ENCODE measurements around the gene PRR20D.
"Not testable (repeated sequence)": the region's sequence is repeated elsewhere in the genome, so short reads cannot be mapped to it uniquely, and the experiment has no call there.

PRR20D gene

DNA sequence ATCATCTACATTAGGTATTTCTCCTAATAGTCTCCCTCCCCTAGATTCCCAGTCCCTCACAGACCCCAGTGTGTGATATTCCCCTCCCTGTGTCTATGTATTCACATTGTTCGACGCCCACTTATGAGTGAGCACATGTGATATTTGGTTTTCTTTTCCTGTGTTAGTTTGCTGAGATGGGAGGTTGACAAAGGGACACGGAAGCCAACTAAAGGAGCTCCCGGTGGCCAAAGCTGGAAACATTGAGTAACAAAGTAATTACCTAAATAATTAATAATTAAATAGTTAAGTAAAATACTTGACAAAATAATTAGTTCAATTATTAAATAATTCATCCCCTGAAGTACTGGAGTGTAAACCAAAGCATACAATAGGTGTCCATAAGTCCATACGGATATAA is 21.4 kb upstream of the PRR20D start:
- Histone ChIP-seq H3K27me3 (ENCODE audit: insufficient read depth, low read depth, severe bottlenecking) (no peaks in the 10 kb centered on the region), H3K27ac (no peak overlapping the region), H3K36me3 (no peaks in the 10 kb centered on the region), H3K4me3 (ENCODE audit: low read depth, low read length) (no peak overlapping the region), H3K9me3 (ENCODE audit: severe bottlenecking) (no peaks in the 10 kb centered on the region)
- DNase-seq: no peak
- TF ChIP-seq, protein P1, sequence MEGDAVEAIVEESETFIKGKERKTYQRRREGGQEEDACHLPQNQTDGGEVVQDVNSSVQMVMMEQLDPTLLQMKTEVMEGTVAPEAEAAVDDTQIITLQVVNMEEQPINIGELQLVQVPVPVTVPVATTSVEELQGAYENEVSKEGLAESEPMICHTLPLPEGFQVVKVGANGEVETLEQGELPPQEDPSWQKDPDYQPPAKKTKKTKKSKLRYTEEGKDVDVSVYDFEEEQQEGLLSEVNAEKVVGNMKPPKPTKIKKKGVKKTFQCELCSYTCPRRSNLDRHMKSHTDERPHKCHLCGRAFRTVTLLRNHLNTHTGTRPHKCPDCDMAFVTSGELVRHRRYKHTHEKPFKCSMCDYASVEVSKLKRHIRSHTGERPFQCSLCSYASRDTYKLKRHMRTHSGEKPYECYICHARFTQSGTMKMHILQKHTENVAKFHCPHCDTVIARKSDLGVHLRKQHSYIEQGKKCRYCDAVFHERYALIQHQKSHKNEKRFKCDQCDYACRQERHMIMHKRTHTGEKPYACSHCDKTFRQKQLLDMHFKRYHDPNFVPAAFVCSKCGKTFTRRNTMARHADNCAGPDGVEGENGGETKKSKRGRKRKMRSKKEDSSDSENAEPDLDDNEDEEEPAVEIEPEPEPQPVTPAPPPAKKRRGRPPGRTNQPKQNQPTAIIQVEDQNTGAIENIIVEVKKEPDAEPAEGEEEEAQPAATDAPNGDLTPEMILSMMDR (IDR thresholded peaks at IDR 0.05; ENCODE audit: low read depth, low read length): no peak

DNA sequence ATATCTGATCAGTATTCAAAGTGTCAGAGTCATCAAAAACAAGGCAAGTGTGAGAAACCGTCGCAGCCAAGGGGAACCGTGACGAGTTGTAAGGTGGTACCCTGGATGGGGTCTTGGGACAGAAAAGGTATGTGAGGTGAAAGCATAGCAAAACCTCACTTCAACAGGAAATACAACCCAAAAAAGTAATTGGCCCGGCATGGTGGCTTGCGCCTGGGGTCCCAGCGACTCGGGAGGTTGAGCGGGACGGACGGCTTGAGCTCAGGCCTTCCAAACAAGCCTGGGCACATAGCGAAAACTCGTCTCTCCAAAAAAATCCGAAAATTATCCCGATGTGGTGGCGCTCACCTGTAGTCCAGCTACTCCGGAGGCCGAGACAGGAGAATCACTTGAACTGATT is 20.7 kb upstream of the PRR20D start:
- H3K27me3 ChIP-seq (ENCODE audit: insufficient read depth, low read depth, severe bottlenecking); H3K27ac ChIP-seq; H3K4me3 ChIP-seq (ENCODE audit: low read depth, low read length); DNase-seq; H3K9me3 ChIP-seq (ENCODE audit: severe bottlenecking); H3K36me3 ChIP-seq: not testable (repeated sequence)

DNA sequence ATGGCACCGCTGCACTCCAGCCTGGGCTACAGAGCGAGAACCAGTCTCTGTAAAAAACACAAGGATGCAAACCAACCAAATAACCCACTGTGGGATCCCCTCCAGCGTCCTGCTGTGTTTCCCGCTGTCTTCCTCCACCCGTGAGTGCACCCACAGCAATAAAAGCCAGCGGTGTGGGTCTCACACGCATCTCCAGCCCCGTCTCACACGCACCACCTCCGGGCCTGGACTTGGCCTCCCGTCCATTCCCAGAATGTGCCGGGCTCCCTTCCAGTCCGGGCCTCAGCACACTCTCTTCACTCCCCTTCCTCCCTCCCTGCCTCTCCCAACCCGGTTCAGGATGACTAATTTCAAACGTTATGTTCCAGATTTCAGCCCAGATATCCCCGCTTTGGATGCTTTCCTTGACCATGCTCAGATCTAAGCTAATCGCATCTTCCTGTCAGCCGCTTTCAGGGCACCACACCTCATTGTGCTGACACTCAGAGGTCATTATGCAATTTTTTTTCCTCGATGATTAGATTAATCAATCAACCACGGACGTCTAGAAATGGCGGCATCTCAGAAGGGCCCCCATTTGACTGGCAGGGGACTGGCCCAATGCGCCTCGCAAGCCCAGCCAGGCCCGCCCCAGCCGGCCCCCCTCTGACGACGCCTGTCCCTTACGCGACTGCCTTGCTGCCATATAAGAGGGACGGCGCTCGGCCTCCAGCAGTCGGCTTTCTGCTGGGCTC is 20.0 kb upstream of the PRR20D start, which contains the start of gene PRR20A:
Gene PRR20A (plus strand): TSS at position 684 of the 734 bp plus-strand sequence. CDS start 387 bp downstream, outside the sequence.
- H3K36me3 ChIP-seq; DNase-seq; H3K27me3 ChIP-seq (ENCODE audit: insufficient read depth, low read depth, severe bottlenecking); H3K4me3 ChIP-seq (ENCODE audit: low read depth, low read length); H3K9me3 ChIP-seq (ENCODE audit: severe bottlenecking); H3K27ac ChIP-seq: not testable (repeated sequence)

DNA sequence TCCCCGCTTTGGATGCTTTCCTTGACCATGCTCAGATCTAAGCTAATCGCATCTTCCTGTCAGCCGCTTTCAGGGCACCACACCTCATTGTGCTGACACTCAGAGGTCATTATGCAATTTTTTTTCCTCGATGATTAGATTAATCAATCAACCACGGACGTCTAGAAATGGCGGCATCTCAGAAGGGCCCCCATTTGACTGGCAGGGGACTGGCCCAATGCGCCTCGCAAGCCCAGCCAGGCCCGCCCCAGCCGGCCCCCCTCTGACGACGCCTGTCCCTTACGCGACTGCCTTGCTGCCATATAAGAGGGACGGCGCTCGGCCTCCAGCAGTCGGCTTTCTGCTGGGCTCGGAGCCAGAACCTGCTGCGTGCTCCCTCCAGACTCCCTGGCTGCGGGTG is 13.2 kb upstream of the PRR20D start, which contains the start of gene PRR20B:
Gene PRR20B (plus strand): TSS at position 301 of the 400 bp plus-strand sequence. CDS start 387 bp downstream, outside the sequence.
- DNase-seq; H3K4me3 ChIP-seq (ENCODE audit: low read depth, low read length); H3K9me3 ChIP-seq (ENCODE audit: severe bottlenecking); H3K36me3 ChIP-seq; H3K27me3 ChIP-seq (ENCODE audit: insufficient read depth, low read depth, severe bottlenecking); H3K27ac ChIP-seq: not testable (repeated sequence)

DNA sequence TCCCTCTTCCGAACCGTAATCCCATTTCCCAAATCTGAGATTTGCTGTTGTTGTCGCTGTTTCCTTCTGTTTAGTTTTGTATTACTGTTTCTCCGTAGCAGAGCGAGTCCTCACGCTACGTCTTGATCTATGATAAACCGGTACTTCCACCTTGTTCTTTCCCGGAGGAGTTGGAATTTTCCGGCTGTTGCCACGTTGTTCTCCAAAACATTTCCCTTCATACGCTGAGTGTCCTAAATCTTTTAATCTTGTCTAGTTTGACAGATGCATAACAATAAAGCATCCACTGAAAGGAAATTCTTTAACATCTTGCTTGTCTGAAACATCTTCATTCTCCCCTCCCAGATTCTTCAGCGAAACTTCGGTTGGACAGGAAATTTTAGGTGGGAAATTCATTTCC is 12.3 kb upstream of the PRR20D start:
- not testable (repeated sequence) for H3K9me3 ChIP-seq (ENCODE audit: severe bottlenecking); H3K27ac ChIP-seq; H3K27me3 ChIP-seq (ENCODE audit: insufficient read depth, low read depth, severe bottlenecking); H3K36me3 ChIP-seq; H3K4me3 ChIP-seq (ENCODE audit: low read depth, low read length); DNase-seq

DNA sequence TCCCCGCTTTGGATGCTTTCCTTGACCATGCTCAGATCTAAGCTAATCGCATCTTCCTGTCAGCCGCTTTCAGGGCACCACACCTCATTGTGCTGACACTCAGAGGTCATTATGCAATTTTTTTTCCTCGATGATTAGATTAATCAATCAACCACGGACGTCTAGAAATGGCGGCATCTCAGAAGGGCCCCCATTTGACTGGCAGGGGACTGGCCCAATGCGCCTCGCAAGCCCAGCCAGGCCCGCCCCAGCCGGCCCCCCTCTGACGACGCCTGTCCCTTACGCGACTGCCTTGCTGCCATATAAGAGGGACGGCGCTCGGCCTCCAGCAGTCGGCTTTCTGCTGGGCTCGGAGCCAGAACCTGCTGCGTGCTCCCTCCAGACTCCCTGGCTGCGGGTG is 6.7 kb upstream of the PRR20D start, which contains the start of gene PRR20C:
Gene PRR20C (plus strand): TSS at position 301 of the 400 bp plus-strand sequence. CDS start 387 bp downstream, outside the sequence.
- H3K9me3 ChIP-seq (ENCODE audit: severe bottlenecking); H3K27me3 ChIP-seq (ENCODE audit: insufficient read depth, low read depth, severe bottlenecking); H3K4me3 ChIP-seq (ENCODE audit: low read depth, low read length); DNase-seq; H3K36me3 ChIP-seq; H3K27ac ChIP-seq: not testable (repeated sequence)

DNA sequence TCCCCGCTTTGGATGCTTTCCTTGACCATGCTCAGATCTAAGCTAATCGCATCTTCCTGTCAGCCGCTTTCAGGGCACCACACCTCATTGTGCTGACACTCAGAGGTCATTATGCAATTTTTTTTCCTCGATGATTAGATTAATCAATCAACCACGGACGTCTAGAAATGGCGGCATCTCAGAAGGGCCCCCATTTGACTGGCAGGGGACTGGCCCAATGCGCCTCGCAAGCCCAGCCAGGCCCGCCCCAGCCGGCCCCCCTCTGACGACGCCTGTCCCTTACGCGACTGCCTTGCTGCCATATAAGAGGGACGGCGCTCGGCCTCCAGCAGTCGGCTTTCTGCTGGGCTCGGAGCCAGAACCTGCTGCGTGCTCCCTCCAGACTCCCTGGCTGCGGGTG is 6.5 kb downstream of the PRR20D start, which contains the start of gene PRR20E:
Gene PRR20E (plus strand): TSS at position 301 of the 400 bp plus-strand sequence. CDS start 387 bp downstream, outside the sequence.
- H3K27me3 ChIP-seq (ENCODE audit: insufficient read depth, low read depth, severe bottlenecking); H3K36me3 ChIP-seq; H3K27ac ChIP-seq; H3K9me3 ChIP-seq (ENCODE audit: severe bottlenecking); DNase-seq; H3K4me3 ChIP-seq (ENCODE audit: low read depth, low read length): not testable (repeated sequence)

DNA sequence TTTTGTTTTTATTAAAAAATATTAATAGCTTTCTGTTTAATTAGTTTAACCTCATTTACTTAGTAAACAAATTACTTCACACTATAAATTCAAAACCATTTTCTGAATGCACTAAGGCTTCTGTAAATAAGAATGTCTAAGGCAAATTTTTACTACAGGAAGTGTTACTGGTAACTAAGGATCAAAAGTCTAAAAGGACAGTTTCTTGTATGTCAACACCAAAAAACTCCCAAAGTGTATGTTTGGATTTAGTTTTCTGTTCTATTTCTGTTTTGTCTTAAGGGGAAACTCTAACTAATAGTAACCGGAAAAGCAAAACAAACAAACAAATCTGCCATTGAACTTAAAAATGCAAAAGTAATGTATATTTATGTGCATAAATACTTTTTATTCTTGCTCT is 31.2 kb downstream of the PRR20D start:
- TF ChIP-seq, protein P1 (IDR thresholded peaks at IDR 0.05; ENCODE audit: low read depth, low read length): no peak
- H3K27me3 ChIP-seq (ENCODE audit: insufficient read depth, low read depth, severe bottlenecking): no peaks in the 10 kb centered on the region
- H3K27ac ChIP-seq: no peak overlapping the region
- H3K9me3 ChIP-seq (ENCODE audit: severe bottlenecking): no peaks in the 10 kb centered on the region
- H3K4me3 ChIP-seq (ENCODE audit: low read depth, low read length): no peak overlapping the region
- H3K36me3 ChIP-seq: no peaks in the 10 kb centered on the region
- DNase-seq: no peak

DNA sequence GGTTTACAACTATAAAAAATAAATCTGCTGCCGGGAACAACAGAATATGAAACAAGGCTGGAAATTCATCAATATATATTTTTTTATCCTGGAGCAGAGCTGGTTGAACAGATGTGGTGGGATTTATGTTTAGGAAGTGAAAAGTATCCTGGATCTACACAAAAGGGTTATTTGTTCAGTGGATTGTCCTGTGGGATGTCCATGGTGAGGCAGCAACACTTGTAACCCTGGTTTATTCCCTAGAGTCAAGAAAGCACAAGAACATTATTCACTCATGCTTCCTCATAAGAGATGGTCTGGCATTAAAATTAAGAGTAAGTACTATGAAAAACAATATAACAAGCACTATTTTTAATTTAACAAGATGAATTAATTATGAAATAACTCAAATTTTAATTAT is 52.6 kb downstream of the PRR20D start:
- TF ChIP-seq, protein P1 (IDR thresholded peaks at IDR 0.05; ENCODE audit: low read depth, low read length): no peak
- no peak for DNase-seq
- H3K27ac ChIP-seq: no peak overlapping the region
- no peaks in the 10 kb centered on the region for H3K36me3 ChIP-seq
- H3K27me3 ChIP-seq (ENCODE audit: insufficient read depth, low read depth, severe bottlenecking): no peaks in the 10 kb centered on the region
- no peak overlapping the region for H3K4me3 ChIP-seq (ENCODE audit: low read depth, low read length)
- no peaks in the 10 kb centered on the region for H3K9me3 ChIP-seq (ENCODE audit: severe bottlenecking)
